Neural progenitor cell (in vitro differentiated cells): ENCODE measurements around the gene SPATA16.

Source experiments
- CTCF ChIP-seq: fragments of 200-600 bp; sonication (generic); IDR thresholded peaks from 2 replicates; pipeline ENCODE4 v1.5.1; 2017; ENCODE audit warnings: antibody characterized with exemption, mild to moderate bottlenecking
- EZH2 ChIP-seq: fragments of 200-600 bp; sonication (generic); IDR thresholded peaks from 2 replicates; pipeline ENCODE4 v1.6.1; 2017; ENCODE audit warnings: antibody characterized with exemption, mild to moderate bottlenecking, moderate library complexity

DNA sequence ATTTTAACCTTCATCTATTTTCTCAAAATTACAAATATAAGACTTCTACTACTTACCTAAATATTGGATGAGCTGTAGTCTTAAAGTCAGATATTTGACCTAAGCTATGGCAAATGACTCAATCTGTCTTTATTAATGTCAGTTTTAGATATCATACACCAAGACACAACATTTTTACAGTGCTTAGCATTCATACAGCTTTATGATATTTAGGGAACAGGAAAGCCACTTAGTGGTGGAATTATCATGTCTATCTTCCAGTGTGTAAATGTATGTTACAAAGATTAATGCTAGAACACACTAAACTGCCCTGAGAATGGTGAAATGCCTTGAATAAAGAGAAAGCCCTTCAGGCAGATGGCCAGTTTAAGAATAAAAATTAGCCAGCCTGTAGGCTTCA, 135.0 kb downstream of the SPATA16 start:
- no peak for TF ChIP-seq EZH2
- no peak for TF ChIP-seq CTCF
